ENCODE measurements around the gene OVCH1. TPM values are rescaled to one million over a fixed set of nuclear protein-coding genes. Genes with fewer than 3 reads are reported as not detected.

The OVCH1 gene
- total RNA-seq, 1 experiment from 2014 or later = not detected

DNA sequence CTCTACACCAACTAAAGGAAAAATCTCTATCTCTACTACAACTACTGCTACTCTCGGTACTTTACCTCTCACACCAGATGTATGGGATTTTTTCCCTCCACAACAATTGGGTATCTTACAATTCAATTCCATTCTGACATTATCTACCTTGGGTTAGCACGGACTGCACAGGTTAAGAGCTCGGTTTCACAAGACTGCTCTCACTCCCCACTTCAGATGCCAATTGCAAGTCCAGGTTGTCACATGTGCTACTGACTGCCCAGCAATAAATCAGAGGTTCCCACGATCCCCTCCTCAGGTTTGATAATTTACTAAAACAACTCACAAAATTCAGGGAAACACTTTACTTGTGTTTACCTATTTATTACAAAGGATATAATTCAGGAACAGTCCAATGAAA lies 58.0 kb downstream of the OVCH1 start:
- Histone ChIP-seq H4K20me1 (ENCODE audit: control insufficient read depth, insufficient read depth, insufficient read length) (no peaks in the 10 kb centered on the region), H2BK15ac (ENCODE audit: low read depth, low read length) (no peak overlapping the region), H3K27me3 (ENCODE audit: insufficient read depth, low read length) (no peaks in the 10 kb centered on the region), H4K8ac (replicated peaks; ENCODE audit: insufficient read length, low read depth, low read length) (no peak overlapping the region), H2BK20ac (ENCODE audit: low read depth, low read length, poor library complexity, severe bottlenecking) (no peak overlapping the region), H3T11ph (ENCODE audit: low read length) (no peak overlapping the region), H3K27ac (ENCODE audit: insufficient read length, low read depth, low read length) (no peak overlapping the region), H3K4me1 (ENCODE audit: insufficient read depth, low read length) (no peaks in the 10 kb centered on the region), H2BK120ac (ENCODE audit: low read depth, low read length, poor library complexity, severe bottlenecking) (no peak overlapping the region), H3K14ac (ENCODE audit: insufficient read depth, low read length) (no peak overlapping the region), H3K18ac (ENCODE audit: insufficient read length, low read depth, low read length) (no peak overlapping the region), H3K79me1 (ENCODE audit: insufficient read depth, low read depth, low read length, poor library complexity, severe bottlenecking) (no peaks in the 10 kb centered on the region), H2BK12ac (ENCODE audit: insufficient read length, low read depth, low read length) (no peak overlapping the region), H4K5ac (ENCODE audit: insufficient read length, low read depth, low read length) (no peak overlapping the region), H3K9me3 (ENCODE audit: control insufficient read depth, low read depth, low read length) (no peaks in the 10 kb centered on the region), H4K91ac (ENCODE audit: insufficient read length, low read depth, low read length) (no peak overlapping the region), H3K56ac (ENCODE audit: insufficient read length, low read depth, low read length) (no peak overlapping the region), H3K79me2 (ENCODE audit: insufficient read depth, low read length) (no peaks in the 10 kb centered on the region), H2AK5ac (ENCODE audit: insufficient read length, low read length) (no peak overlapping the region), H3K9ac (ENCODE audit: extremely low read depth, insufficient read length, low read length) (no peak overlapping the region), H3K4ac (ENCODE audit: low read depth, low read length) (no peak overlapping the region), H2AFZ (ENCODE audit: low read length) (no peak overlapping the region), H3K23ac (ENCODE audit: insufficient read length, low read depth, low read length) (no peak overlapping the region), H2BK5ac (ENCODE audit: insufficient read length, low read length) (no peak overlapping the region), H3K23me2 (ENCODE audit: insufficient read length, low read depth, low read length, poor library complexity, severe bottlenecking) (no peaks in the 10 kb centered on the region), H3K4me2 (ENCODE audit: insufficient read depth, insufficient read length, low read length) (no peak overlapping the region)
- peaks cover 3% of the 10 kb centered on the region in 3 experiments; a peak in 2 of 7 replicates for H3K36me3 Mint-ChIP-seq (ENCODE audit: insufficient read depth in 1 of 3, low read depth in 3 of 3)
- TF ChIP-seq, protein P1, sequence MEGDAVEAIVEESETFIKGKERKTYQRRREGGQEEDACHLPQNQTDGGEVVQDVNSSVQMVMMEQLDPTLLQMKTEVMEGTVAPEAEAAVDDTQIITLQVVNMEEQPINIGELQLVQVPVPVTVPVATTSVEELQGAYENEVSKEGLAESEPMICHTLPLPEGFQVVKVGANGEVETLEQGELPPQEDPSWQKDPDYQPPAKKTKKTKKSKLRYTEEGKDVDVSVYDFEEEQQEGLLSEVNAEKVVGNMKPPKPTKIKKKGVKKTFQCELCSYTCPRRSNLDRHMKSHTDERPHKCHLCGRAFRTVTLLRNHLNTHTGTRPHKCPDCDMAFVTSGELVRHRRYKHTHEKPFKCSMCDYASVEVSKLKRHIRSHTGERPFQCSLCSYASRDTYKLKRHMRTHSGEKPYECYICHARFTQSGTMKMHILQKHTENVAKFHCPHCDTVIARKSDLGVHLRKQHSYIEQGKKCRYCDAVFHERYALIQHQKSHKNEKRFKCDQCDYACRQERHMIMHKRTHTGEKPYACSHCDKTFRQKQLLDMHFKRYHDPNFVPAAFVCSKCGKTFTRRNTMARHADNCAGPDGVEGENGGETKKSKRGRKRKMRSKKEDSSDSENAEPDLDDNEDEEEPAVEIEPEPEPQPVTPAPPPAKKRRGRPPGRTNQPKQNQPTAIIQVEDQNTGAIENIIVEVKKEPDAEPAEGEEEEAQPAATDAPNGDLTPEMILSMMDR (conservative IDR thresholded peaks at IDR 0.05) = no peak
- H3K27ac Mint-ChIP-seq = no peak overlapping the region
- H3K4me1 Mint-ChIP-seq = no peaks in the 10 kb centered on the region
- no peaks in the 10 kb centered on the region for H3K27me3 Mint-ChIP-seq (ENCODE audit: low read depth)
- no CpG with 5 or more reads among the region's 4 CpGs for WGBS (ENCODE audit: extremely low coverage, insufficient read length, low lambda C conversion rate)
- H3K4me3 Mint-ChIP-seq = no peak overlapping the region
- peaks cover 5 to 7% of the 10 kb centered on the region in 2 experiments; a peak in 4 of 5 replicates for H3K9me3 Mint-ChIP-seq
- no peak for DNase-seq
